Psoas muscle (tissue), 8 donors: ENCODE measurements around the gene APOBR. TPM values are rescaled to one million over a fixed set of nuclear protein-coding genes. Genes with fewer than 3 reads are reported as not detected.

Source experiments
- ATAC-seq, 4 donors: fragments of 200-7000 bp; cut with Tn5 transposase; one replicate each; pipeline ENCODE4 v1.9.1; 2020; ENCODE audit warnings: moderate library complexity in 3 of 4, mild to moderate bottlenecking in 2 of 4
- DNase-seq, 2 donors: peaks; one replicate each; pipeline ENCODE4 v3.0.0-alpha.2; 2020
- H3K27ac ChIP-seq: fragments of 200-600 bp; one replicate; pipeline ENCODE4 v1.8.0; 2022
- H3K27me3 ChIP-seq, 3 donors: fragments of 200-600 bp in 1 of 3; one replicate each; pipeline versions ENCODE4 v1.6.1 to v1.8.0; 2013 to 2022; ENCODE audit warnings: low read length in 2 of 3, mild to moderate bottlenecking in 2 of 3, moderate library complexity in 1 of 3; ENCODE audit not compliant: insufficient read depth in 3 of 3
- H3K36me3 ChIP-seq, 2 donors: fragments of 200-600 bp in 1 of 2; one replicate each; pipeline versions ENCODE4 v1.6.1 to v1.8.0; 2013 to 2022; ENCODE audit warnings: low read depth in 1 of 2, mild to moderate bottlenecking in 1 of 2, moderate library complexity in 1 of 2; ENCODE audit not compliant: insufficient read depth in 1 of 2
- H3K4me1 ChIP-seq: fragments of 200-600 bp; one replicate; pipeline ENCODE4 v1.8.0; 2022
- H3K4me3 ChIP-seq: fragments of 200-600 bp; one replicate; pipeline ENCODE4 v1.8.0; 2022; ENCODE audit warnings: mild to moderate bottlenecking
- H3K9me3 ChIP-seq: fragments of 200-600 bp; one replicate; pipeline ENCODE4 v1.8.0; 2022
- CTCF ChIP-seq: fragments of 200-600 bp; IDR thresholded peaks from one replicate; pipeline ENCODE4 v1.8.0; 2022; ENCODE audit warnings: antibody characterized with exemption
- WGBS, 3 donors: extraction: QIAGEN DNeasy Blood & Tissue Kit; methylation state at CpG; one replicate each; pipeline versions ENCODE4 v1.1.6 to v1.1.7; 2013; 5-methylcytosine and 5-hydroxymethylcytosine counted together
- intact Hi-C, 2 donors: fragments of 100-400 bp; cut with DNase I; formaldehyde crosslinking; loops; one replicate each; pipeline versions ENCODE4 v1.11.0 to v1.14.2; 2022
- polyA plus RNA-seq, 3 donors: library from polyadenylated mRNA; stranded (reverse); fragments of 200-250 nt; gene quantifications; one replicate each; pipeline ENCODE4 v1.2.3, GENCODE V29; 2013
- total RNA-seq, 4 donors: library from RNA; stranded (reverse); fragmentation: NEBNext Ultra II Directional in 2 of 4; extraction: Animal tissue kit (Norgen Biotek cat#: 25700) in 2 of 4; gene quantifications; one replicate each; pipeline versions ENCODE4 v1.2.1 to v1.2.4, GENCODE V29; 2021 to 2023
- donor health status: healthy with polysubstance abuse.
- donor health status: DM: no; HTN: no; CAD: no; lungs with moderate emphysema.
- donor health status: Bipolar disorder and iron deficiency.
- donor health status: healthy.
- donor health status: DM: yes; HTN: yes; CAD: no.
- donor health status: DM: no; HTN: no; CAD: no.
- donor health status: DM: no; HTN: no; CAD: no.
- donor health status: DM: yes; HTN: yes; CAD: no.

Gene APOBR
- total and polyA plus RNA-seq, 7 donors = 0.14 to 0.59 (median 0.34) TPM

DNA sequence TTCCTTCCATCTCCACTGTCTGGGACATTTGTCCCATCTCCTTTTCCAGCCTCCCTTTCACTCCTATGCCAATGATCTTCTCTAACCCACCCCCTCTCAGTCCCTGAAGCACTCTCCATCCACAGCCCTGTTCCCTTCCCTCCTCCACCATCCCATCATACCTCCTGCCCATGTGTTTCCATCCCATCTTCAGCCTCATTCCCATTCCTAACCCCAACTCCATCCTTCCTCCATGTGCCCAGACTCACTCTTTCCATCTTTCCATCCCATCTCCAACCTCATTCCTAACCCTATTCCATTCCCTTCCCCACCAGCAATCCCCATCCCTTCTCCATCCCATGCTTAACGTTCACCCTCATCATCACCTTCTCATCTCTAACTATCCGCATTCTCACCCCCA is 7.8 kb downstream of the APOBR start:
- H3K27me3 ChIP-seq = peaks cover 0 to 8% (median 0%) of the 10 kb centered on the region in 3 donors
- intact Hi-C loops = no loop called here
- no peaks in the 10 kb centered on the region for H3K36me3 ChIP-seq
- no peak for TF ChIP-seq CTCF
- WGBS, 3 donors = 76 to 92% (median 82%) methylated on average over 2 of the region's 2 CpGs
- H3K9me3 ChIP-seq = no peaks in the 10 kb centered on the region
- H3K4me1 ChIP-seq = no peaks in the 10 kb centered on the region
- no peak overlapping the region for H3K27ac ChIP-seq
- DNase-seq (no peak), ATAC-seq (no peak)
- no peak overlapping the region for H3K4me3 ChIP-seq

DNA sequence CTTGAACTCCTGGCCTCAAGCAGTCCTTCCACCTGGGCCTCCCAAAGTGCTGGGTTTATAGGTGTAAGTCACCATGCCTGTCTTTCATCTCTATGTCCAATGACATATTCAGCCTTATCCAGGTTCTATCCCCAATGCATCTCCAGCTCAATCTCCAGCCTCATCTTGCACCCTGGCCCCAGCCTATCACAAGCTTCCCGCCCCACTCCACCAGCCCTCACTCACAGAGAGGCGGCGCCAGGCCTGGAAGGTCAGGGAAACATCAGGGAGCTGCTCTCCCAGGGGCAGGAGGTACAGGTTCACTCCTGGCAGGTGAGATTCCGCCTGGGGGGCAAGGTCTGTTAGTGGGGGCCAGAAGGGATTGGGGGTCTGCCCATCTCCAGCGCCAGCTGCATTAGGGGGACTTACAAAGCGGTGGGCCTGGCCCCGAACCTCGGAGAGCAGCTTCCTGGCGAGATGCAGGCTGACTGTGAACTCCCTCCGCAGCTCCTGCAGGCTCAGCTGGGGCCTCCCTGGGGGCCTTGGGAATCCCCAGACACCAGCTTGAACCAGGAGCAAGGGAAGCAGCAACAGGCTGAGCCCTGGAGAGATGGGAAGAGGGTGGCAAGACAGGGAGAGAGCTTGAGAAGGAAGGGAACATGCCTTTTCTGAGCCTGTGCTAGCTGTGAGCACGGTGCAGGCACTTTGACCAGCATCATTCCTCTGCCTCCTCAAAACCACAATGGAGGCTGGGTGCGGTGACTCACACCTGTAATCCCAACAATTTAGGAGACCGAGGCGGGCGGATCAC is 9.2 kb downstream of the APOBR start:
- intact Hi-C loops = no loop called here
- Histone ChIP-seq H3K36me3 (no peaks in the 10 kb centered on the region), H3K27ac (no peak overlapping the region), H3K9me3 (no peaks in the 10 kb centered on the region), H3K4me3 (no peak overlapping the region), H3K4me1 (no peaks in the 10 kb centered on the region), H3K27me3 (peaks cover 0 to 10% (median 0%) of the 10 kb centered on the region in 3 donors)
- 68 to 81% (median 79%) methylated on average over 11 to 15 of the region's 15 CpGs for WGBS, 3 donors
- no peak for DNase-seq
- TF ChIP-seq CTCF = no peak
- ATAC-seq = no peak

DNA sequence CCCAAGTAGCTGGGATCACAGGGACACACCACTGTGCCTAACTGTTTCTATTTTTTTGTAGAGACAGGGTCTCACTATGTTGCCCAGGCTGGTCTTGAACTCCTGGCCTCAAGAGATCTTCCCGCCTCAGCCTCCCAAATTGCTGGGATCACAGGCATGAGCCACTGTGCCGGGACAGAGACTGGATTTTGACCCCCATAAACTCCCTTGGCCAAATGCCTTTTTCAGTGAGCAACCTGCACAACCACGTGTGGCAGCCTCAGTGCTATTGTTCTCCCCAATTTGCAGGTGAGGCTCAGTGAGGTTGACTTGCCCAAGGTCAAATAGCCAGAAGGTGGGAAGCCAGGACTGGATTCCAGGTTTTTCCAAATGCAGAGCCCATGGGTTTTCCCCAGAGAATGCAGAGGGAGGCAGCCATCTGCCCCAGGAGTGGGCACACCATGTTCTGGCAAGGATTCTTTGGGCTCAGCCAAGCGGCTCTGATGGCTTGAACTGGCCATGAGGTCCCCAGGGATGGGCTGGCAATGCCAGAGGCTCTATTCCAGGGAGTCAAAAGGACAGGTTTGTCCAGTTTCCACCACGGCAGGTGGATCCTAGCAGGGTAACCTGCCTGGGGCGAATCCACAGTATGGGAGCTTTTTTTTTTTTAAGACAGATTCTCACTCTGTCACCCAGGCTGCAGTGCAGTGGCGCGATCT is 10.4 kb downstream of the APOBR start:
- Histone ChIP-seq H3K4me3 (no peak overlapping the region), H3K4me1 (no peaks in the 10 kb centered on the region)
- no peak for ATAC-seq

GRCh38 chr16:28505489-28506137 is 11.2 kb downstream of the APOBR start:
- DNase-seq (no peak), ATAC-seq (no peak)
- 53 to 58% (median 54%) methylated on average over 13 to 14 of the region's 14 CpGs for WGBS, 3 donors
- Histone ChIP-seq H3K27ac (no peak overlapping the region), H3K27me3 (peaks cover 0 to 10% (median 0%) of the 10 kb centered on the region in 3 donors), H3K4me3 (no peak overlapping the region), H3K9me3 (no peaks in the 10 kb centered on the region), H3K36me3 (no peaks in the 10 kb centered on the region), H3K4me1 (no peaks in the 10 kb centered on the region)
- intact Hi-C loops = no loop called here
- no peak for TF ChIP-seq CTCF

More for the DNA sequence above, 10.4 kb downstream of the APOBR start:
- Histone ChIP-seq H3K9me3 (no peaks in the 10 kb centered on the region), H3K27ac (no peak overlapping the region), H3K27me3 (peaks cover 0 to 10% (median 0%) of the 10 kb centered on the region in 3 donors), H3K36me3 (no peaks in the 10 kb centered on the region)
- TF ChIP-seq CTCF = no peak
- intact Hi-C loops = no loop called here
- 47 to 56% (median 53%) methylated on average over 8 of the region's 8 CpGs for WGBS, 3 donors
- DNase-seq = no peak
